GM19395 (cell line): ENCODE data around the gene TSPAN14.

ENCODE experiments used
- ATAC-seq: cut with Tn5 transposase; IDR thresholded peaks from one replicate; pipeline ENCODE4 v1.9.1; 2021; ENCODE audit warnings: mild to moderate bottlenecking, moderate library complexity; ENCODE audit not compliant: unreplicated experiment

TSPAN14 gene

DNA sequence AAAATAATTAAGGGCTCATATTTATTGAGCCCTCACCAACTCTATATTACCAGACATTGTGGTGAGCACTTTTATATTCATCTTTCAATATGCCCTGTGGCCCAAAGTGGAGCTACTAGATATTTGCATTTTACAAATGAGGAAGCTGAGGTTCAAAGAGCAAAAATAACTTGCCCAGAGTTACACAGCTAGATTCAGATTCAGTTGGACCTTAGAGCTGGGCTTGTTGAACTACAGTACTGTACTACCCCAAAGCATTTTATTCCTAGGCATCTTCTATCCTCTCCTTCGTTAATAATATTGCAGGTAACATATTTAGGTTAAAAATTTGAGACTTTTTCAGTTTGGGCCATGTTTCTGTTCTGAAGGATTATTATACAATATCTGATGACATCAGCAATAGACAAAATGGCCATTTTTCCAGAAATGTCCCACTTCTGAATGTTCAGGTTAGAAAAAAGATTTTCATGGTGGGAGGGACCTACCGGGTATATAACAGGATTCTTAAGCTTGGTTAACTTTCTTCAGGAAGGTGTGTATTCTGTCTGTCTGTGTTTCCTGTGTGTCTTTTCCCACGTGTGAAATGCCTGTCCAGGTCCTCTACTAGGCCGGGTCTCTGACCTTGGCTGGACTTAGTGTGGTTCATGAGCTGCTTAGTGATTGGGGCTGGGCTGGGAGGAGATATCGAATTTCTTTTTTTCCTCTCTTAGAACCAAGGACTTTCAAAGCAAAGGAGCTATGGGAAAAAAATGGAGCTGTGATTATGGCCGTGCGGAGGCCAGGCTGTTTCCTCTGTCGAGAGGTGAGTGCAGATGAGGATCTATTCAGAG, 32.2 kb upstream of the TSPAN14 start:
- peak; percentile 85 for ATAC-seq

DNA sequence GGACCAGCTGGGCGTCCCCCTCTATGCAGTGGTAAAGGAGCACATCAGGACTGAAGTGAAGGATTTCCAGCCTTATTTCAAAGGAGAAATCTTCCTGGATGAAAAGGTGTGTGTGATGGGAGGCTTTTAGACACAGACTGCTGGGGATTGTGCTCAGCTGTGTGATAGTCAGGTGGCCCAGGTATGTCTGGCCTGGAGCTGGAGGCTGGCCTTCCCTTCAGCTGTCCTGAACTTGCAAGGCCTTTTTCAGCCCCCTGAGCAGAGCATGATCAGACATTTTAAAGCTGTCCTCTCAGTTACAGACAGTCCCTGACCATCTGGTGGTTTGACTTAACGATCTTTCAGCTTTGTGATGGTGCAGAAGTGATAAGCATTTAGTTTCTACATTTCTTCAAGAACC, 28.2 kb upstream of the TSPAN14 start:
- no peak for ATAC-seq

DNA sequence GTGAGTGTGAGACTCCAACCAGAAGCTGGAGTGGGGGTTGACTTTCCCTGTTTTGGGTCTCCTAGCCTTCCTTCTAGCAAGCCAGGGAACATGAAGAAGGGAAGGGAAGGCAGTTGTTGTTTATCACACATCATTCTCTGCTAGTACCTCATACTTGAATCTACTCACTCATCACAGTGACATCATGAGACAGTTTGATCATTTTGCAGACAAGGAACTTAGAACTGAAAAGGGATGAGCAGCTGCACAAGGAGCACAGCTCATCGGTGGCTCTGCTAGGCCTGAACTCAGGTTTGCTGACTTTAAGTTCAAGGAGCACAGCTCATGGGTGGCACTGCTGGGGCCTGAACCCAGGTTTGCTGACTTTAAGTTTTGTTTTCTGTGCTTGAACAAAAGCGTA, 26.6 kb upstream of the TSPAN14 start:
- ATAC-seq, result no peak

DNA sequence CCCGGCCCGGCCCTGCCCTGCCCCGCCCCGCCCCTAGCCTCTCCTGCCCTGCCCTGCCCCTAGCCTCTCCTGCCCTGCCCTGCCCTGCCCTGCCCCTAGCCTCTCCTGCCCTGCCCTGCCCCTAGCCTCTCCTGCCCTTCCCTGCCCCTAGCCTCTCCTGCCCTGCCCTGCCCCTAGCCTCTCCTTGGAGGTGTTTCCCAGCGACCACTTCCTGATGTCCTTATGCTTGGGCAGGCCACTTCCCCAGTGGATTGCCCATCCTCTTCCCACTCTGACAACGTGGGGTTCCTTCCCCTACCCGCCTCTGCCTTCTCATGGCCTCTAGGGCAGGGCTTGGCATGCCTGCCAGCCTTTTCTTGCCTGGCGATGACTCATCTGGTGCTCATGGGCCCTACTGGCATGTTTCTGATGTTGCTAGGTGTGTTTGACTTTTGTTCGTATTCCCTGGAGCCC, 24.6 kb upstream of the TSPAN14 start:
- no peak for ATAC-seq

DNA sequence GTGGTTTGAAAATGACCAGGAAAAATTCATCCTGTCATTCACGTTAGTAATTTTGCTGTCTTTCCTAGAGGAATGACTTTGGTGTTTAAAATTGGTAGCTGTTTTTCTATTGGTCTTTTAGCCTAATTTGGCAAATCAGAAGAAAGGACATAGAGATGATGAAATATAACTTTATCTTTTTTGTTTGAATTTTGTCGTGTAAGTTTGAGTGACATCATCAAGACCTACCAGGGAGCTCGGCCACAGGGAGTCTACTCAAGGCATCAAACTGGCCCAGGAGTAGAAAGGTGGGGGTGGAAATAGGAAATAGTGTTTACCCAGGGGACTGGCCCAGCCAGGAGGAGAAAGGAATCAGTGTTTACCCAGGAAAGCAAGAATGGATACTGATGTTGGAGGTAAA, 21.0 kb upstream of the TSPAN14 start:
- no peak for ATAC-seq

DNA sequence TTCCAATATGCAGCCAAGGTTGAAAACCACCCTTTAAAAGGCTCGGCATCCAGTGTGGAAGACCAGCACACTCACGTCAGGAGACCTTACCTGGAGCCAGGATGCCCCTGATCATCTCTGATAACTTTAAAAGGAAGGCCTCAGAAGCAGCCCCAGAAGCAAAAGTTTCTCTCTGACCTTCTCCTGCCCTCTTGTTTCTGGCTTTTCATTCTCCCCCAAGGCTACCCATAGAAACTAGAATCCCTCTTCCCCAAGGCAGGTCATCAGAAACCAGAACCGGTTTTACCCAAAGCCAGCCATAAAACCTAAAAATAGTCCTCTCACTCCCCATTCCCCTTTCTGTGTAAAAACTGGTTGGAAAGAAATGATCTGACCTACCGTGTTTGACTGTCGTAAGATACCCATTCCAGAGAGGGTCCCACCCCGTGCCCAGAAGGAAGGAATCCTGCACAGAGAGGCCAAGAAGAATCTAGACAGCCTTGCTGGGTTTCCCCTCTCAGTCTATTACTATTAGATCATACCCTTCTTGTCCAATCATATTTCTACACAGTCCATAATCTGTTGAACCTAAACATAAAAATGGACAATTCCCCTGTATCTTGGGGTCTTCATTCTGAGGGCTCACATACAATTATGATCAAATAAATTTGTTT, 17.5 kb upstream of the TSPAN14 start:
- ATAC-seq, result no peak

DNA sequence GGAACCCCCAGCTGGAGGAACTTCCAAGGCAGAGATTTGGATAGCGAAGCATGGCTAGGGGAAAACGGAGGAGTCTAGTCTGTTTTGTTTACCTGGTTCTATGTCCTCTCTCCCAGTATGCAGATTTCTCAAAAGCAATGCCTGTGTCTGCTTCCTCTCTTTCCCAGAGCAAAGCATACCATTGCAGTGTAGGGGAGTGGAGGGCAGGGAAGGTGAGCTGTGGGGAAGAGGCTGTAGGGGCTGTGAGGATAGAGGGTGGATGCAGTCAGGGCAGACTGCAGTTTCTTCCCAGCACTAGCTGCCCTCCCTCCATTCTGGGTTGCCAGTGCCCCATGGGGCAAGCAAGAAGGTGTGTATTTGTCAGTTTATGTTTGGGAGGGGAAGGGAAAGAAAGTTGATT, 16.9 kb upstream of the TSPAN14 start:
- no peak for ATAC-seq

DNA sequence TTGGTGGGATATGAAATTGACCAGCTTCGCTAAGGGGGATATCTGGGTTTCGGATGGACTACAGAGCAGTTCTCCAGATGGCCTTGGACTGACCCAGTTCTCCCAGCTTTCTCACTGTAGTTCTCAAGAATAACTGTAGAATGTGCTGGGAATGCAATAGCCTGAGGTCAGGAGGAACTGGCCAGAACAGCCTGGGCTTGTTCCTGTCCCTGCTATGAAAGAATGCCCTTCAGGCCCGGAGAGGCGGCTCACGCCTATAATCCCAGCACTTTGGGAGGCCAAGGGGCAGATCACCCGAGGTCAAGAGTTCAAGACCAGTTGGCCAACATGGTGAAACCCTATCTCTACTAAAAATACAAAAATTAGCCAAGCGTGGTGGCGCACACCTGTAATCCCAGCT, 12.3 kb upstream of the TSPAN14 start:
- no peak for ATAC-seq

DNA sequence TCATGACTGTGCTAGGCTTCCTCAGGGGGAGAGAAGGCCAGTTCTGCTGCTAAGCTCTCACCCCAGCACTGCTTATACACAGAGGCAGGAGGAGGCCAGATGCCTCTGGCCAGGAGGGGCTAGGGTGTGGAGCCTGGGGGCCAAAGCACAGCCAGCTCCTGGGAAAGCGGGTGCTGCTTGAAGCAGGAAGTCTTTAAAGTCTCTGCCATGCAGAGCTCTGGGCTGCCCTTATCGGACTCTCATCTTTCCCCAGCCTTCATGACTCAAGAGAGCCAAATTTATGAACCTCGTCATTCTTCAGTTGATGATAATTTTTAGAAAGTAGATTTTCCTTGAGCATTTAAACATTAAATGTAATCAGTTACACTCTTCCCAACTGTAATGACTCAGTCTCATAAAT, 11.2 kb upstream of the TSPAN14 start:
- ATAC-seq, result no peak

DNA sequence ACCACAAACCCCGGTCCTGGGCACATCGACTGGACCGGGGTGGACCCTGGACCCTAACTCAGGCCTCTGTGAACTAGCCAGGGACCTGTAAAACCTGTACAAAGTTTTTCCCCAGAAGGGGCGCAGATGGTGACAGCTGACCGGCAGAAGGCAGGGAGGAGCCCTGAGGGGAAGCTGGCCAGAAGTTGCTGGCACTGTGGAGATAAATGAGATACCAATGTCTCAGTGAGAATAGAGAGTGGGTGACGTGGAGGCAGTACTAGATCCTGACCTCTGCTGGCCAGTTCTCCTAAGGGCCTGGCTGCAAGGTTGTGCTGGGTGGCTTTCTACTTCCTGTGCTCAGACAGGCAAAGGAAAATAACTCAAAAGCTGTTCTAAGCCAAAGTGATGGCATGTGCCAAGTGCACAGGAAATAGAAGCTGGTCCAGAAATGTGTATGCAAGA, 10.6 kb upstream of the TSPAN14 start:
- no peak for ATAC-seq

DNA sequence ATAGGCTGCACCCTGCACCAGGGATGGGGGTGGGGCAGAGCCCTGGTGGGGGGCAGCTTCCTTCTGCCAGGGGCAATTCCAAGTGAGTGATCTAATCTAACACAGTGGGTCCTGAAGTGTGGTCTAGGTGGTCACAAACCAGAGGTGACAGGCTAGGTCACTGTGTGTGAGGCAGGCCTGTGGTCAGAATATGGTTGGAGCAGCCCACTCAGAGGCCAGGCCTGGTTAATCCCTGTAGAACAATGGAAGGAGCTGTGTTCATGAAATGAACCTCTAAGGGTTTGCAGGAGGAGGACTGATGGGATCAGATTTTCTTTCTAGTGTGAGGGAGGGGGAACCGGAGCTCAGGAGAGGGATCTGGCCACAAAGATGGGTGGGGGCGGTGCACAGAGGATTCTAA, 10.0 kb upstream of the TSPAN14 start:
- no peak for ATAC-seq

DNA sequence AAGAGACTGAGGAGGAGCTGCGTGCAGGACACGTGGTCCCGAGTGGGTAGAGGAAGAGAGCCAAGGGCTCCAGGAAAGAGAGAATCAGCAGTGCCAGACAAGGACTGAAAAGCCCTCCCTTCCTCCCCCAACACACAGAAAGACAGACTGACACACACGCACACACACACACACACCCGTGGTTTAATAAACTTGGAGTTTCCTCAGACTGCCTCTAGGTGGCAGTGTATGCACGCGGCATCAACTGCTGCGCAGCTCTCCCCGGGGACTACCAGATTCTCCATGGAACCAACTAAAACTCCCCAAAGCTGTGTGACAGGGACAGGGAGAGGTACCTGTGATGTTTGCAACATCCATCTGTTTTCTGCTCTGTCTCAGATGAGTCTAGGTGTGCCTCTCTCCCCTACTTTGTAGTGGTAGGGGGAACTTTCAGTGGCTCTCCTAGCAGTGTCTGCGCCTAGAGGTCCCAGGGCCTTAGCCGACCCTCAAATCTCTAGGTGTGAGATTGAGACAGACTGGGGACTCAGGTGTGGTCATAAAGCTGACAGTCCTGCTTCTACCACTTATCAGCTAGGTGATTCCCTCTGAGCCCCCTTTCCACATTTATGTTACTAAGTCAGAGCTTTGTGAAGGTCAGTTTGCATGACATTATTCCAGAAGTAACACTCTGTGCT, 9.3 kb upstream of the TSPAN14 start:
- peak; percentile 85 for ATAC-seq

DNA sequence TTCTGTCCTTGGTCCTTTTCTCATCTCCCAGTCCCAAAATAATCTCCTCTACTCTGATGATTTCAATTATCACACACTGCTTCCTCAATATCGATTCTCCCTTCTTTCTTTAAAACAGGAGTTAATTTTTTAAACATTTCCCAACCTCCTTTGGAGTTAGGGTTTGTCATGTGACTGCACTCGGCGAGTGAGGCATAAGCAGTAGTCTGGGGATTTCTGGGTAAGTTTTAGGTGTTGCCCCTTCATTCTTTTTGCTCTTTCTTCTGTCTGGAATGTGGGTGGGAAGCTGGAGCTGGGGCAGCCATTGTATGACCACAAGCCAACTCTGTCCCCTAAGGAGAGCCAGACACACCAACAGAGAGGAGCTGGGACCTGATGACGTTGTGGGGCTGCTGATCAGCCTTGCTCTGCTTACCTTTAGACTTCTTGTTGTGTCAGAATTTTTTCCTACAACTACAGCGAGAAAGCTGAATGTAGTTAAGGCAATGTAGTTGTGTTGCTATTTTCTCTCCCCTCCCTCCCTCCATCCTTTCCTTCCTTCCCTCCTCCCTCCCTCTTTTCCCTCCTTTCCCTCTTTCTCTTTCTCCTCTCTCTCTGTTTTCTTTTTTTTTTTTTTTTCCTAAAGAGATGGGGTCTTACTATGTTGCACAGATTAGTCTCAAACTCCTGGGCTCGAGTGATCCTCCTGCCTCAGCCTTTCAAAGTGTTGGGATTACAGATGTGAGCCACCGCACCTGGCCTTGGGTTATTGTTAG, 6.5 kb upstream of the TSPAN14 start:
- ATAC-seq, result no peak

DNA sequence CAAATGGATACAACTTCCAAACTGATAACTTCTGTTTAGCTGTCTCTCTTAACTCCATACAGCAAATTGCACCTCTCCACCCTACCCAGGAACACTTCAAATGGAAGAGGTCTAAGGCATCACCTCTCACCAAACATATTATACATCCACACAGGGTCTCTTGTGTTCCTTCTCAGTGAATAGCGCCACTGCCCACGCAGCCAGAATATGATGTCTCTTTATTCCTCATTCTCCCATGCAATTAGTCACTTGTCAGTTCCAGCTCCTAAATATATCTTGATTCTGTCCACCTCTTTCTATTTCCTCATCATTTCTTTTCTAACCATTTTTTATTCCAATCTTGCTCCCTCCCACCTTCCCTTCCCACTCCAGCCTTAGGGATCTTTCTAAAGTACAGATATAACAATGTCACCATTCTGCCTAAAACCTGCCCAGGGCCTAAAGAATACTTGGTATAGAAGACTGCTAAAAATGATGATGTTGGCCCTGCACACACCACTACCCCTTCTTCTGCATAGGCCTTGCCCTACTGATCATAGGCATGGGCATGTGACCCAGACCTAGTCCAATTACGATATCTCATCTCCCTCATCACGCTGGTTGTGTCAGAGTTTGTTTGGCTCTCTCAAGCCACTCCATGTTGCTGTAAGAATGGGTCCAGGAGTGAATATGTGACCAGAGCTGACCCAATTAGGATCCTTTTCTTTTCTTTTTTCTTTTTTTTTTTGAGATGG, 5.7 kb upstream of the TSPAN14 start:
- ATAC-seq, result no peak

DNA sequence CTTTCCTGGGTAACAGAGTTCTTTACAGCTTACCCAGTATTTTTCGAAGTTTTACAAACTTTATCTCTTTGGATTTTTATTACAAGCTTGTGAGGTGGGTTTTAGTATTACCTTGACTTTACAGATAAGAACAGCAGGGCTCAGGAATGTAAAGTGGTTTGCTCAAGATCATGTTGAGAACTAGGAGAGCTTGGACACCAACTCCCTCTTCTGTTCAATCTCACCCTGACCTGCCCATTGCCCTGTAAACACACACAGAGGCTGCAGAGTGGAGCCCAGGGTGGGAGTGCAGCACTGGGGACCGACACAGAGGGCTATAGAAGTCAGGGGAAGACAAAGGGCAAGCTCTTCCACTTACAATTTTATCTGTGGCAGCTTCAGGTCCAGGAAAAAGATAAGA, 4.6 kb upstream of the TSPAN14 start:
- no peak for ATAC-seq

DNA sequence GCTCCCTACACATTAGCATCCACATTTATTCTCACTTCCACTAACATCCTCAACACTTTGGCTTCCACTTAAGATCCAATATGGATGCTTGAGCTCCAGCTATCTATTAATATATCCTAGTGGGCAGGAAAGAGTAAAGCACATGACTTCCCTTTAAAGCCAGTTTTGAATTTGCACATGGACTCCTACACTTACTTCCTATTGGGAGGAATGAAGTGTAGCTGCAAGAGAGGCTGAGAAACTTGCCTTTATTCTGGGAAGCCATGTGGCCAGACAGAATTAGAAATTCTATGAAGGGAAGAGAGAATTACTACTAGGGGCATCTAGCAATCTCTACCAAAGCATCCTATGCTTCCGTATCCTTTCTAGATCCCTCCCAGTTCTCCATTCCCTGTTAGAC, 3.0 kb upstream of the TSPAN14 start:
- no peak for ATAC-seq

DNA sequence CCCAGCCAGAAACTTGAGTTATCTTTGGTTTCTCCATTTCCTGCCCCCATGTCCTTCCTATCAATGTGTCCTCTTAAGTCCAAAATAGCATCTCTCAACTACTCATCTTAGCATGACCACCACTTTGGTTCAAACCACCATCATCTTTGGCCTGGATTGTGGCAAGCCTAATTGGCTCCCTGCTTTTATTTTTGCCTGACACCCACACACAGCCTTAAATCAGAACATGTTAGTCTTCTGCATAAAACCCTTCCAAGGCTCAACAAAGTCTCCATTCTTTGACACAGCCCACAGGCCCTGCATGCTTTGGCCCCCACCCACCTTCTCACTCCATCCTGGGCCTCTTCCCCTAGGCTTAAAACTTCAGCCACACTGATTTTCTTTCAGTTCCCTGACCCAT, 2.0 kb upstream of the TSPAN14 start:
- ATAC-seq, result no peak

DNA sequence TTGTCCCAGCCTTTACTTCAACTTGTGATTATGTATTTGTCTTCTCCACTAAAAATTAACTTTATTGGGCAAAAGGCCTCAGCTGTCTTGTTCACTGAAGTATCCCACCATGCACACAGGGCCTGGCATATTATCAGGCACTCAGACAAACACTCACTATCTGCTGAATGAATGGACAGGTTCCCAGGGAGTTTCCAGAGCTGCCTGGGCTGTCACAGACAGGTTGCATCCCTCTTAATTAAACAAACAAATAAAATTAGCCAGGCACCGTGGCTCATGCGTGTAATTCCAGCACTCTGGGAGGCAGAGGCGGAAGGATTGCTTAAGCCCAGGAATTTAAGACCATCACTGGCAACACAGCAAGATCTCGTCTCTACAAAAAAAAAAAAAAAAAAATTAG, 1.5 kb upstream of the TSPAN14 start:
- ATAC-seq, result no peak

DNA sequence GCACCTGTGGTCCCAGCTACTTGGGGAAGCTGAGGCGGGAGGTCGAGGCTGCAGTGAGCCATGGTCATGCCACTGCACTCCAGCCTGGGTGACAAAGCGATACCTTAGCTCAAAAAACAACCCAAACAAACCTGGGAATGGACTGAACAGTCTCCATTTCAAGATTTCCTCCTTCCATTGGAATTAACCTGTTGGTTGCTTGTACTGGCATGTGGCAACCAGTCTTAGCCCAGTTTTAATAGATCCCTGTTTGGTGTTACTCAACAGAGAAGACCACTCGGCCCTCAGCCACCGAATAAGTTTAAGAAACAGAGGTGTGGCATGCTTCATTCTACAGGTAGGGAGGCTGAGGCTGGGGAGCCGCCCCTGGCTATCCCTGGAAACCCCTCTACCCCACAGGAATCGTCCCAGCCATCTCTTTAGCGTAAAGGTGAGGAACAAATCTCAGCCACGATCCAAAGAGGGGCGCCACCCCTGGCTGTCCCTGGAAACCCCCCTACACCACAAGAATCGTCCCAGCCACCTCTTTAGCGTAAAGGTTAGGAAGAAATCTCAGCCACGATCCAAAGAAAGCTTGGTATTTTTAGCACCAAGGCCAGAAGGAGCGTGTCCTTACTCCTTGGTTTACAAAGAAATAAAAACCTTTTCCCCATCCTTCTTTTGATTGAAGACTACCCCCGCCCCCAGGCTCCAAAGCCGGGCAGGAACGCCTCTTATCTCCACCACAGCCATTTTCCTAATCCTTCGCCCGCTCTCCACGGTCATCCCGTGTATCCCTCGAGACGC, 861 bp upstream of the TSPAN14 start:
- ATAC-seq, result no peak
